NCI-H2196 treated with DMSO at 0.1 percent for 48 hours (cell line): ENCODE measurements around the gene MIGA1.
"Not testable (repeated sequence)": the region's sequence is repeated elsewhere in the genome, so short reads cannot be mapped to it uniquely, and the experiment has no call there.

ENCODE experiments used
- DNase-seq: peaks from one replicate; lab custom pipeline; 2025; ENCODE audit not compliant: unreplicated experiment; lab: John Stamatoyannopoulos, UW

The MIGA1 gene

DNA sequence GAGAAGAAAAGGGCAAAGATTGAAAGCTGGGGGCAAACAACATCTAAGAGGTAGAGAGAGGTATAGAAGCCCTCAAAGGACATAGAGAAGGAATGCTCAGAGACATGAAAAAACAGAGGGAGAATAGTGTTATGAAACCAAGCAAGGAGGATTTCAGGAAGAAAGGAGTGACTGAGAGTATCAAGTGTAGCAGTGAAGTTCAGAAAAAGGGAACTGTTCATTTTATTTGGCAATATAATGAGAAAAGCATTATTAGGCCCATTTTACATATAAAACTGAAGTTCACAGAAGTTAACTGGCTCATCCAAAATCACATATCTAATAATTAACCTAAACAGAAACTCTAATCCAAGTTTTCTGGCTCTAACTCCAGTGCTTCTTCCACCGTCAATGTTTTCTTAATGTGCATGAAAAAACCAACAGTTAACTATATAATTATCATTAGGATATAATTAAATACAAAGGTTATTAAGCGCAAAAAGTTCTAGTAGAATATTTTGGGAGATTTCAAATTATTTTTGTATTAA, 126.6 kb downstream of the MIGA1 start:
- no peak for DNase-seq

DNA sequence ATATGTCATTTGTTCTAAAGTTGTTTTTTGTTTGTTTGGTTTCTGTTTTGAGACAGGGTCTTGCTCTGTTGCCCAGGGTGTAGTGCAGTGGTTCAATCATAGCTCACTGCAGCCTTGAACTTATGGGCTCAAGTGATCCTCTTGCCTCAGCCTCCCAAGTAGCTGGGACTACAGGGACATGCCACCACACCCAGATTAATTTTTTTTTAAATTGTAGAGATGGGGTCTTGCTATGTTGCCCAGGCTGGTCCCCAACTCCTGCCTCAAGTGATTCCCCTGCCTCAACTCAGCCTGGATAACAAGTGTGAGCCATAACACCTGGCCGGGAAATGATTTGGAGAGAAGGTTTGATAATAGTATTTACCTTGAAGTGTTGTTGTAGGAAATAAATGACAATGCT, 127.2 kb downstream of the MIGA1 start:
- no peak for DNase-seq

GRCh38 chr1:77910116-77910515, 130.7 kb downstream of the MIGA1 start:
- DNase-seq = no peak

DNA sequence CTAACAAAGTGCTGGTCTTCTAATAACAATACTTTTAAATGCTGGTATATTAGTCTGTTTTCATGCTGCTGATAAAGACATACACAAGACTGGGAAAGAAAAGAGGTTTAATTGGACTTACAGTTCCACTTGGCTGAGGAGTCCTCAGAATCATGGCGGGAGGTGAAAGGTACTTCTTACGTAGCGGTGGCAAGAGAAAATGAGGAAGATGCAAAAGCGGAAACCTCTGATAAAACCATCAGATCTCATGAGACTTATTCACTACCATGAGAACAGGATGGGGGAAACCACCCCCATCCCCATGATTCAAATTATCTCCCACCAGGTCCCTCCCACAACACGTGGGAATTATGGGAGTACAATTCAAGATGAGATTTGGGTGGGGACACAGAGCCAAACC, 139.5 kb downstream of the MIGA1 start:
- DNase-seq = not testable (repeated sequence)

DNA sequence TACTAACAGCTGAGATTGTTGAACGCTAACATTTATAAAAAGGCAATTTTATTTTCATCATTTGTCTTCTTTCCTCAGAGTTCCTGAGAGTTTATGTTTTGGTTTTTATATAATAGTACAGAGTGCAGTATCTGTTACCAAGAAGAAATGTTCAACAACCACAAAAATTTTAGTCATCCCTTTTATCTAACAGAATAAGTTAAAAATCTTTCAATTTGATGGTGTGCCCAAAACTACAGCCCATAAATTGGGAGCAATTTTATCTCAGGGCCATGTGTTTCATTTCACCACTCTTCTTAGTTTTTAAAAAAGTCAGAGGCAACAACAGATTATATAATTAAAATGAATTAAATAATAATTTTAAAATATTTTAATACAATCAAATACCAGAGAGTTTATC, 146.1 kb downstream of the MIGA1 start:
- no peak for DNase-seq

DNA sequence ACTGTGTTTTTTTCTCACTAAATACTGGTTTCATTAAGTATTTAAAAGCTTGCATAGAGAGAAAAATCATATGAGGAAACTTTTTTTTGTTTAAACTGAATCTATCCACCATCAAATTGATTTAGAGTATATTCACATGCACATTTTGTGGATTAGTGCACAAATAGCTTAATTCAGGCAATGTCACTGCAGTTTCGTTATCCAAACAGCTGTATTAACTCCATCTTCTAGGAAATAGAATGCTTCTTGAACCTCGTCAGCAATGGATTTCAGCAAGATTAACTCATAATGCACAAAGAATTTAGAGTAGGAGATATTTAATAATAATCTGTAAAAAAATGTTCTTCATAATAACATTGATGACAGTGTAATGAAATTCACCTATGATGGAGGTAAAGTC, 146.5 kb downstream of the MIGA1 start:
- DNase-seq = no peak

DNA sequence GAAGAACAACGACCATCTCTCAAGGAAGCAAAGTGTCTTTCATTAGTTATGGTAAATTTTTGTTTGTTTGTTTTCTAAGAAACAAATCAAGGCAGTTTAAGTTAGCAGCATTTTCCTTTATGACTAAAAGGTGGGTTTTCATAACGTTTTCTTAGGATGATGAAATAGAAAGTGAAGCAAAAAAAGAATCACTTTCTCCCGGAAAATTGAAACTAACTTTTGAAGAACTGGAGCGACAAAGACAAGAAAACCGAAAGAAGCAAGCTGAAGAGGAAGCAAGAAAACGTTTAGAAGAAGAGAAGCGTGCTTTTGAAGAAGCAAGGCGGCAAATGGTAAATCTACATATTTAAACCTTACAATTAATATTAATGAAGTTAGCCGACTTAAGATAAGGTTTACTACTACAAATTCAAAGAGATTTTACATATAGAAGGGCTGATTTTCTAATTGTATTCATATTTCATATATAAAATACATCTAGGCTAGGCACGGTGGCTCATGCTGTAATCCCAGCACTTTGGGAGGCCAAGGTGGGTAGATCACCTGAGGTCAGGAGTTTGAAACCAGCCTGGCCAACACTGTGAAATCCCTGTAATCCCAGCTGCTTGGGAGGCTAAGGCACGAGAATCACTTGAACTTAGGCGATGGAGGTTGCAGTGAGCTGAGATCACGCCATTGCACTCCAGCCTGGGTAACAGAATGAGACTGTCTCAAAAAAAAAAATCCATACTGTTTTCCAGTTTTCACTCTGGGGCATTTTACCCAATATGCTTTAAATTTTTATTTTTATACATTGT, 147.3 kb downstream of the MIGA1 start:
- no peak for DNase-seq

DNA sequence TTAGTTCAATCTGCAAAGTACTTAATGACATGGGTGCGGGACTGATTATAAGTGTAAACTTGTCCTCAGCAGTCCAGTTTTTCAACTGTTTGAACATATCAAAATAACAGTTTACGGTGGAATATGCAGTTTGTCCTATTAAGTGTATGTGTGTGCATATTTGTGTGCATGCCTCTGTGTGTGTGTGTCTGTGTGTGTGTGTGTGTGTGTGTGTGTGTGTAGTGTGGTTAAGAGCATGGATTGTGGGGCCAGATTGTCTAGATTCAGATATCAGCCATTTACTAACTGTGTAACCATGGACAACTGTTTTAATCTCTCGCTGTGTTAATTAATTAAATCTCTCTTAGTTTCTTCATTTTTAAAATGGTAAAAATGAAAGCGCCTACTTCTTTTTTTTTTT, 148.0 kb downstream of the MIGA1 start:
- no peak for DNase-seq
